ENCODE results near the gene MYOZ3.

DNA sequence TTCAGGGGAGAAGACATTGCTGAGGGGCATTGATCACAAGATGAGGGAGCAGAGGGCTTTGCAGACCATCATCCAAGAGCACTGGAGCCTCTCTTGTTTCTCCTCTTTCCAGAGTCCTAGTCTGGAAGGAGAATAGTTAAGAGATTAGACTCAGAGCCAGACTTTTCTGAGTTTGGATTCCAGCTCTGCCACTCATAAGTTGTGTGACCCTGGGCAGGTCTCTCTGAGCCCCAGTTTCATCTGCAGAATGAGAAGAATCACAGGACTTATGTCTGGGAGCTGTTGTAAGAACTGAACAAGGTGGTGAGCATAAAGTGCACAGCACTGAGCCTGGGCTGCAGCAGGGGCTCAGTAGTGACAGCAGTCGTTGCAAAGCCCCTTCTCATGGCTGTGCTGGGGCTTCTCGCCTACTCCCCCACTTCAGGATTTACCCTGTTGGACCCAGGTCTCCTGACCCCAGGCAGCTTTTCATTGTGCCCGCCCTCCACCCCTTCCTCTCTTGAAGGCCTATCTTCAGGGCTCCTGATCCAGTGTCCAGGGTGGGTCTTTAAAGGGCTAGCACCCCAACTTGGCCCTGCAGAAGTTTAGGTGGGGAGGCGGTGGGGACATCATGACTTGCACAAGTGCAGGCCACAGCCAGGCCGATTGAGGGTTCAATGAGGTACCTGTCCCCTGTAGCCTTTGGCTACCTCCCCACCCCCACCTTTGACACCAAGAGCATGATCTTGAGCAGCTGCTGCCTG is 19.1 kb upstream of the MYOZ3 start:
- no peak for TF ChIP-seq CTCF (IDR thresholded peaks at IDR 0.05)
- no peak for TF ChIP-seq POLR2A (IDR thresholded peaks at IDR 0.05)
